ENCODE data around the gene GPC3.

DNA sequence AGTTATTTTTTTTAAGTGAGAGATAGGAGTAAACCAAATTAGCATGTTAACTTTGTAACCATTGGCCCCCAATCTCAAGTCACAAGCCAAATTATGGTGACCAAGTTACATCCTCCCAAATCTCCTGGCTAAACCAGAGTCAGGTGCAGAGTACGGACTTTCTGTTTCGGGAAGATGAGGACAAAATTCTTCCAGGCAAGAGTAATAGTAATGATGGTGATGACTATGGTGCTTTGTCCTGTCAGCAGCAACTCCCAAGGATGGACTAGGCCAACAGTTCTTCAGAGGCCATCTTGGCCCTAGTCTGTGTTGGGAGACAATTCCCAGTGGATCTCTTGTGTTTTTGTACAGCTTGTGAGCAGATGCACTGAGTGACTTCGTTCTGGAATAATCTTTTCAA, 148.8 kb downstream of the GPC3 start:
- TF ChIP-seq ZNF274 (IDR thresholded peaks at IDR 0.05; ENCODE audit: low read depth, low read length) (no peak), YY1 (IDR thresholded peaks at IDR 0.05; ENCODE audit: insufficient read depth, insufficient read length) (no peak), SUZ12 (IDR thresholded peaks at IDR 0.05; ENCODE audit: extremely low read depth, insufficient read depth, insufficient read length) (no peak)
